Panc1 (cell line): ENCODE data around the gene SCARB2.

Experiments used
- SIN3A ChIP-seq: IDR thresholded peaks from 2 replicates; pipeline ENCODE4 v1.6.1; 2012; ENCODE audit warnings: low read depth, mild to moderate bottlenecking, low read length, moderate library complexity, borderline replicate concordance; ENCODE audit not compliant: insufficient read depth
- TF ChIP-seq, protein P1 (sequence below), 2 experiments: IDR thresholded peaks; 2 replicates each; pipeline ENCODE4 v1.6.1; 2011 to 2012; ENCODE audit warnings: low read depth in 2 of 2, control low read depth in 1 of 2, low read length in 1 of 2, mild to moderate bottlenecking in 1 of 2, moderate library complexity in 1 of 2; ENCODE audit not compliant: insufficient read depth in 1 of 2
- TF ChIP-seq, protein P2 (sequence below): fragments of 450-650 bp; IDR thresholded peaks from 2 replicates; pipeline ENCODE4 v1.5.1; 2017; ENCODE audit warnings: mild to moderate bottlenecking

DNA sequence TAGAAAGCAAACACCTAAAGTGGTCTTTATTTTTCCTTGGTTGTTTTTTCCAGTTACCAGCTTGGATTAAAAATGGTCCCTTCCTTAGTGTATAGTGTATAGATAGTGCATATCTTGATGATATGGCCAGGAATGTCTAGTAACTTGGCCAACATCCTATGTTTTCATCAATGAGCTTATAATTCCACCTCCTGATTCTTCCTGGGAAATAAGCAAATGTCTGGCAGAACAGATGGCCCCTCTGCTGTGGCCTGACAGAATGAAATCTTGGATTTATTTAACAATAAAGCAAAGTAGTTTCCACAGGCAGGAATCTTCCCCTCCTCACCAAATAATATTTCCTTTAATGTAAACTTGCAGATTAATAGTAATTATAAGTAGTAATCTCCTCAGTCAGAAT, 6.1 kb downstream of the SCARB2 start:
- TF ChIP-seq SIN3A, result no peak
- TF ChIP-seq, protein P1, sequence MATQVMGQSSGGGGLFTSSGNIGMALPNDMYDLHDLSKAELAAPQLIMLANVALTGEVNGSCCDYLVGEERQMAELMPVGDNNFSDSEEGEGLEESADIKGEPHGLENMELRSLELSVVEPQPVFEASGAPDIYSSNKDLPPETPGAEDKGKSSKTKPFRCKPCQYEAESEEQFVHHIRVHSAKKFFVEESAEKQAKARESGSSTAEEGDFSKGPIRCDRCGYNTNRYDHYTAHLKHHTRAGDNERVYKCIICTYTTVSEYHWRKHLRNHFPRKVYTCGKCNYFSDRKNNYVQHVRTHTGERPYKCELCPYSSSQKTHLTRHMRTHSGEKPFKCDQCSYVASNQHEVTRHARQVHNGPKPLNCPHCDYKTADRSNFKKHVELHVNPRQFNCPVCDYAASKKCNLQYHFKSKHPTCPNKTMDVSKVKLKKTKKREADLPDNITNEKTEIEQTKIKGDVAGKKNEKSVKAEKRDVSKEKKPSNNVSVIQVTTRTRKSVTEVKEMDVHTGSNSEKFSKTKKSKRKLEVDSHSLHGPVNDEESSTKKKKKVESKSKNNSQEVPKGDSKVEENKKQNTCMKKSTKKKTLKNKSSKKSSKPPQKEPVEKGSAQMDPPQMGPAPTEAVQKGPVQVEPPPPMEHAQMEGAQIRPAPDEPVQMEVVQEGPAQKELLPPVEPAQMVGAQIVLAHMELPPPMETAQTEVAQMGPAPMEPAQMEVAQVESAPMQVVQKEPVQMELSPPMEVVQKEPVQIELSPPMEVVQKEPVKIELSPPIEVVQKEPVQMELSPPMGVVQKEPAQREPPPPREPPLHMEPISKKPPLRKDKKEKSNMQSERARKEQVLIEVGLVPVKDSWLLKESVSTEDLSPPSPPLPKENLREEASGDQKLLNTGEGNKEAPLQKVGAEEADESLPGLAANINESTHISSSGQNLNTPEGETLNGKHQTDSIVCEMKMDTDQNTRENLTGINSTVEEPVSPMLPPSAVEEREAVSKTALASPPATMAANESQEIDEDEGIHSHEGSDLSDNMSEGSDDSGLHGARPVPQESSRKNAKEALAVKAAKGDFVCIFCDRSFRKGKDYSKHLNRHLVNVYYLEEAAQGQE (IDR thresholded peaks at IDR 0.05; ENCODE audit: insufficient read depth in 1 of 2, low read depth in 2 of 2, low read length in 1 of 2), result no peak
- TF ChIP-seq, protein P2, sequence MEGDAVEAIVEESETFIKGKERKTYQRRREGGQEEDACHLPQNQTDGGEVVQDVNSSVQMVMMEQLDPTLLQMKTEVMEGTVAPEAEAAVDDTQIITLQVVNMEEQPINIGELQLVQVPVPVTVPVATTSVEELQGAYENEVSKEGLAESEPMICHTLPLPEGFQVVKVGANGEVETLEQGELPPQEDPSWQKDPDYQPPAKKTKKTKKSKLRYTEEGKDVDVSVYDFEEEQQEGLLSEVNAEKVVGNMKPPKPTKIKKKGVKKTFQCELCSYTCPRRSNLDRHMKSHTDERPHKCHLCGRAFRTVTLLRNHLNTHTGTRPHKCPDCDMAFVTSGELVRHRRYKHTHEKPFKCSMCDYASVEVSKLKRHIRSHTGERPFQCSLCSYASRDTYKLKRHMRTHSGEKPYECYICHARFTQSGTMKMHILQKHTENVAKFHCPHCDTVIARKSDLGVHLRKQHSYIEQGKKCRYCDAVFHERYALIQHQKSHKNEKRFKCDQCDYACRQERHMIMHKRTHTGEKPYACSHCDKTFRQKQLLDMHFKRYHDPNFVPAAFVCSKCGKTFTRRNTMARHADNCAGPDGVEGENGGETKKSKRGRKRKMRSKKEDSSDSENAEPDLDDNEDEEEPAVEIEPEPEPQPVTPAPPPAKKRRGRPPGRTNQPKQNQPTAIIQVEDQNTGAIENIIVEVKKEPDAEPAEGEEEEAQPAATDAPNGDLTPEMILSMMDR, result no peak
